HEK293 (cell line): ENCODE results near the gene PIGM.

Experiments
- GLI4 ChIP-seq: fragments of 450-650 bp; formaldehyde crosslinking; IDR thresholded peaks from 2 replicates; pipeline ENCODE4 v1.5.1; 2016; ENCODE audit warnings: missing biosample characterization, missing genetic modification characterization
- GLIS2 ChIP-seq: fragments of 450-650 bp; formaldehyde crosslinking; IDR thresholded peaks from 2 replicates; pipeline ENCODE4 v1.5.1; 2016; ENCODE audit warnings: missing biosample characterization, missing genetic modification characterization
- HOXD13 ChIP-seq: sonication (generic); formaldehyde crosslinking; IDR thresholded peaks from 2 replicates; pipeline ENCODE4 v1.8.0; 2022; ENCODE audit warnings: missing genetic modification reagents, borderline replicate concordance
- MEIS1 ChIP-seq: sonication (generic); formaldehyde crosslinking; IDR thresholded peaks from 2 replicates; pipeline ENCODE4 v1.8.1; 2022; ENCODE audit warnings: missing genetic modification reagents, mild to moderate bottlenecking, borderline replicate concordance
- OSR2 ChIP-seq: fragments of 450-650 bp; formaldehyde crosslinking; IDR thresholded peaks from 2 replicates; pipeline ENCODE4 v1.5.1; 2016; ENCODE audit warnings: missing biosample characterization, missing genetic modification characterization
- OVOL3 ChIP-seq: fragments of 450-650 bp; formaldehyde crosslinking; IDR thresholded peaks from 2 replicates; pipeline ENCODE4 v1.5.1; 2016; ENCODE audit warnings: missing biosample characterization, missing genetic modification characterization
- PRDM1 ChIP-seq: fragments of 450-650 bp; formaldehyde crosslinking; IDR thresholded peaks from 2 replicates; pipeline ENCODE4; 2016; ENCODE audit warnings: missing biosample characterization, missing genetic modification characterization
- SP7 ChIP-seq: fragments of 450-650 bp; formaldehyde crosslinking; IDR thresholded peaks from 2 replicates; pipeline ENCODE4 v1.5.1; 2016; ENCODE audit warnings: missing biosample characterization, missing genetic modification characterization
- WT1 ChIP-seq: fragments of 450-650 bp; formaldehyde crosslinking; IDR thresholded peaks from 2 replicates; pipeline ENCODE4 v1.5.1; 2016; ENCODE audit warnings: missing biosample characterization, missing genetic modification characterization
- ZEB2 ChIP-seq: fragments of 450-650 bp; formaldehyde crosslinking; IDR thresholded peaks from 2 replicates; pipeline ENCODE4 v1.5.1; 2016; ENCODE audit warnings: missing biosample characterization, missing genetic modification characterization
- ZNF112 ChIP-seq: fragments of 450-650 bp; formaldehyde crosslinking; IDR thresholded peaks from 2 replicates; pipeline ENCODE4 v1.5.0; 2017; ENCODE audit warnings: missing biosample characterization, missing genetic modification characterization
- ZNF221 ChIP-seq: fragments of 450-650 bp; formaldehyde crosslinking; IDR thresholded peaks from 2 replicates; pipeline ENCODE4 v1.5.1; 2017; ENCODE audit warnings: missing biosample characterization, missing genetic modification characterization, borderline replicate concordance
- ZNF239 ChIP-seq: fragments of 450-650 bp; formaldehyde crosslinking; IDR thresholded peaks from 2 replicates; pipeline ENCODE4 v1.5.1; 2016; ENCODE audit warnings: missing biosample characterization, missing genetic modification characterization
- ZNF366 ChIP-seq: fragments of 450-650 bp; formaldehyde crosslinking; conservative IDR thresholded peaks from 2 replicates; pipeline ENCODE4 v1.5.1; 2016; ENCODE audit warnings: missing biosample characterization, missing genetic modification characterization
- ZNF404 ChIP-seq: fragments of 450-650 bp; formaldehyde crosslinking; IDR thresholded peaks from 2 replicates; pipeline ENCODE4 v1.5.1; 2017; ENCODE audit warnings: missing biosample characterization, missing genetic modification characterization
- ZNF571 ChIP-seq: fragments of 450-650 bp; formaldehyde crosslinking; IDR thresholded peaks from 2 replicates; pipeline ENCODE4 v1.5.0; 2017; ENCODE audit warnings: missing biosample characterization, missing genetic modification characterization
- ZNF596 ChIP-seq: fragments of 450-650 bp; IDR thresholded peaks from 2 replicates; pipeline ENCODE4 v1.5.0; 2018; ENCODE audit warnings: missing biosample characterization, mild to moderate bottlenecking, missing genetic modification characterization, moderate library complexity
- ZNF600 ChIP-seq: fragments of 450-650 bp; formaldehyde crosslinking; IDR thresholded peaks from 2 replicates; pipeline ENCODE4 v1.5.1; 2016; ENCODE audit warnings: missing biosample characterization, missing genetic modification characterization
- ZNF621 ChIP-seq: fragments of 450-650 bp; formaldehyde crosslinking; IDR thresholded peaks from 2 replicates; pipeline ENCODE4 v1.5.1; 2017; ENCODE audit warnings: missing biosample characterization, missing genetic modification characterization
- ZNF658 ChIP-seq: fragments of 450-650 bp; formaldehyde crosslinking; IDR thresholded peaks from 2 replicates; pipeline ENCODE4; 2016; ENCODE audit warnings: missing biosample characterization, missing genetic modification characterization
- TF ChIP-seq, protein P1 (sequence below): fragments of 450-650 bp; formaldehyde crosslinking; IDR thresholded peaks from 2 replicates; pipeline ENCODE4 v1.5.1; 2016; ENCODE audit warnings: missing biosample characterization, missing genetic modification characterization, borderline replicate concordance
- TF ChIP-seq, protein P2 (sequence below): fragments of 450-650 bp; formaldehyde crosslinking; IDR thresholded peaks from 2 replicates; pipeline ENCODE4 v1.5.1; 2016; ENCODE audit warnings: missing biosample characterization, missing genetic modification characterization
- TF ChIP-seq, protein P3 (sequence below): fragments of 450-650 bp; formaldehyde crosslinking; IDR thresholded peaks from 2 replicates; pipeline ENCODE4 v1.5.1; 2016; ENCODE audit warnings: missing biosample characterization, missing genetic modification characterization
- TF ChIP-seq, protein P4 (sequence below): fragments of 450-650 bp; formaldehyde crosslinking; optimal IDR thresholded peaks from 2 replicates; pipeline ENCODE3; 2016; ENCODE audit warnings: missing biosample characterization, mild to moderate bottlenecking, missing genetic modification characterization
- TF ChIP-seq, protein P5 (sequence below): fragments of 450-650 bp; formaldehyde crosslinking; IDR thresholded peaks from 2 replicates; pipeline ENCODE4 v1.5.1; 2016; ENCODE audit warnings: missing biosample characterization, missing genetic modification characterization

Gene PIGM

DNA sequence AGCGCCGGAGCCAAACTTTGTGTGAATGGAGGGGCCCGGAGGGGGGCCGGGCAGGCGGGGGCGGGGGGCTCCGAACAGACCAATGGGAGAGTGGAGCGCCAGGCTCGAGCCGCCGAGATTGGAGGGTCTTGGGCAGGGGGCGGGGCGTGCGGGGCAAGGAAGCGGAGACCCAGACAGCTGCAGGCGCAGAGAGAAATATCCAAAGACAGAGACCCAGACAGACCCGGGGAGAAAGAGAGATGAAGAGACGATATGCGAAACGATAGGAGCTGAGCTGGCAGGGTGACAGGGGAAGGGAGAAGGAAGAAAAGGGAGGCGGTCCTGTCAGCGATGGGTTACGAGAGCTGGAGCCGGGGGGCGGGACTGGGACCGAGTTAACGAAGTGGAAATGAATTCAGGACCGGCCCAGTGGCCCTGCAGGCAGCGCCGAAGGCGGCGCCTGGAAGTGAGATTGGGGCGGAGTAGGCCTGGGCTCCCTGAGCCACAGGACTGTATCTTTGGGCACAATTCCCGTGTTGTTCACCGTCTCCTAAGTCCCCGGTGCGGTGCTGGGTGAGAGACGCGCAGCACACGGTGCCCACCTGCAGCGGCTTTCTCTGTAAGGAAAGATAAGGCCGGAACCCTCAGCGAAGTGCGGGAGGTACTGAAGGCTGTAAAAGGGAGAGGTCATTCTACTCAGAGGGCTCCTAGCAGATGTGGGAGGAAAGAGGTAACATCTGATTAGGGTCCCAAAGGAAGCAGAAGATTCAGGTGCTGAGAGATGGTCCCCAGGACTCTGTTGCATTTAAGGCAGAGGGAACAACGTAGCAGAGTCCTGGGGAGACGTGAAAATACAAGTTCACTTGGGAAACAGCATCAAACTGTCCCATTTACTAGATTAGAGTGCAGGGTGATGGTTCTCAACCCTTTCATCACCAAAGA lies 38.7 kb upstream of the PIGM start (continued):
- TF ChIP-seq, protein P1, sequence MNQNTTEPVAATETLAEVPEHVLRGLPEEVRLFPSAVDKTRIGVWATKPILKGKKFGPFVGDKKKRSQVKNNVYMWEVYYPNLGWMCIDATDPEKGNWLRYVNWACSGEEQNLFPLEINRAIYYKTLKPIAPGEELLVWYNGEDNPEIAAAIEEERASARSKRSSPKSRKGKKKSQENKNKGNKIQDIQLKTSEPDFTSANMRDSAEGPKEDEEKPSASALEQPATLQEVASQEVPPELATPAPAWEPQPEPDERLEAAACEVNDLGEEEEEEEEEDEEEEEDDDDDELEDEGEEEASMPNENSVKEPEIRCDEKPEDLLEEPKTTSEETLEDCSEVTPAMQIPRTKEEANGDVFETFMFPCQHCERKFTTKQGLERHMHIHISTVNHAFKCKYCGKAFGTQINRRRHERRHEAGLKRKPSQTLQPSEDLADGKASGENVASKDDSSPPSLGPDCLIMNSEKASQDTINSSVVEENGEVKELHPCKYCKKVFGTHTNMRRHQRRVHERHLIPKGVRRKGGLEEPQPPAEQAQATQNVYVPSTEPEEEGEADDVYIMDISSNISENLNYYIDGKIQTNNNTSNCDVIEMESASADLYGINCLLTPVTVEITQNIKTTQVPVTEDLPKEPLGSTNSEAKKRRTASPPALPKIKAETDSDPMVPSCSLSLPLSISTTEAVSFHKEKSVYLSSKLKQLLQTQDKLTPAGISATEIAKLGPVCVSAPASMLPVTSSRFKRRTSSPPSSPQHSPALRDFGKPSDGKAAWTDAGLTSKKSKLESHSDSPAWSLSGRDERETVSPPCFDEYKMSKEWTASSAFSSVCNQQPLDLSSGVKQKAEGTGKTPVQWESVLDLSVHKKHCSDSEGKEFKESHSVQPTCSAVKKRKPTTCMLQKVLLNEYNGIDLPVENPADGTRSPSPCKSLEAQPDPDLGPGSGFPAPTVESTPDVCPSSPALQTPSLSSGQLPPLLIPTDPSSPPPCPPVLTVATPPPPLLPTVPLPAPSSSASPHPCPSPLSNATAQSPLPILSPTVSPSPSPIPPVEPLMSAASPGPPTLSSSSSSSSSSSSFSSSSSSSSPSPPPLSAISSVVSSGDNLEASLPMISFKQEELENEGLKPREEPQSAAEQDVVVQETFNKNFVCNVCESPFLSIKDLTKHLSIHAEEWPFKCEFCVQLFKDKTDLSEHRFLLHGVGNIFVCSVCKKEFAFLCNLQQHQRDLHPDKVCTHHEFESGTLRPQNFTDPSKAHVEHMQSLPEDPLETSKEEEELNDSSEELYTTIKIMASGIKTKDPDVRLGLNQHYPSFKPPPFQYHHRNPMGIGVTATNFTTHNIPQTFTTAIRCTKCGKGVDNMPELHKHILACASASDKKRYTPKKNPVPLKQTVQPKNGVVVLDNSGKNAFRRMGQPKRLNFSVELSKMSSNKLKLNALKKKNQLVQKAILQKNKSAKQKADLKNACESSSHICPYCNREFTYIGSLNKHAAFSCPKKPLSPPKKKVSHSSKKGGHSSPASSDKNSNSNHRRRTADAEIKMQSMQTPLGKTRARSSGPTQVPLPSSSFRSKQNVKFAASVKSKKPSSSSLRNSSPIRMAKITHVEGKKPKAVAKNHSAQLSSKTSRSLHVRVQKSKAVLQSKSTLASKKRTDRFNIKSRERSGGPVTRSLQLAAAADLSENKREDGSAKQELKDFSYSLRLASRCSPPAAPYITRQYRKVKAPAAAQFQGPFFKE (tag by site-specific recombination) = no peak
- TF ChIP-seq PRDM1 (tag by site-specific recombination) (no peak), ZNF221 (tag by site-specific recombination) (no peak), ZNF366 (tag by site-specific recombination) (peak; percentile 55), ZNF571 (tag by site-specific recombination) (no peak), OSR2 (tag by site-specific recombination) (no peak), ZNF658 (tag by site-specific recombination) (no peak), GLI4 (no peak), WT1 (tag by site-specific recombination) (no peak), ZNF404 (tag by site-specific recombination) (no peak), MEIS1 (CRISPR knock-in tag) (no peak), ZNF239 (no peak), ZNF596 (tag by site-specific recombination) (no peak), ZNF600 (tag by site-specific recombination) (peak; percentile 46), GLIS2 (tag by site-specific recombination) (peak; percentile 20), HOXD13 (CRISPR knock-in tag) (no peak), ZNF112 (tag by site-specific recombination) (no peak), ZEB2 (tag by site-specific recombination) (no peak; the same call in 1 of the 2 replicates), SP7 (no peak; the same call in 1 of the 2 replicates), ZNF621 (tag by site-specific recombination) (no peak), OVOL3 (tag by site-specific recombination) (no peak)
- TF ChIP-seq, protein P2, sequence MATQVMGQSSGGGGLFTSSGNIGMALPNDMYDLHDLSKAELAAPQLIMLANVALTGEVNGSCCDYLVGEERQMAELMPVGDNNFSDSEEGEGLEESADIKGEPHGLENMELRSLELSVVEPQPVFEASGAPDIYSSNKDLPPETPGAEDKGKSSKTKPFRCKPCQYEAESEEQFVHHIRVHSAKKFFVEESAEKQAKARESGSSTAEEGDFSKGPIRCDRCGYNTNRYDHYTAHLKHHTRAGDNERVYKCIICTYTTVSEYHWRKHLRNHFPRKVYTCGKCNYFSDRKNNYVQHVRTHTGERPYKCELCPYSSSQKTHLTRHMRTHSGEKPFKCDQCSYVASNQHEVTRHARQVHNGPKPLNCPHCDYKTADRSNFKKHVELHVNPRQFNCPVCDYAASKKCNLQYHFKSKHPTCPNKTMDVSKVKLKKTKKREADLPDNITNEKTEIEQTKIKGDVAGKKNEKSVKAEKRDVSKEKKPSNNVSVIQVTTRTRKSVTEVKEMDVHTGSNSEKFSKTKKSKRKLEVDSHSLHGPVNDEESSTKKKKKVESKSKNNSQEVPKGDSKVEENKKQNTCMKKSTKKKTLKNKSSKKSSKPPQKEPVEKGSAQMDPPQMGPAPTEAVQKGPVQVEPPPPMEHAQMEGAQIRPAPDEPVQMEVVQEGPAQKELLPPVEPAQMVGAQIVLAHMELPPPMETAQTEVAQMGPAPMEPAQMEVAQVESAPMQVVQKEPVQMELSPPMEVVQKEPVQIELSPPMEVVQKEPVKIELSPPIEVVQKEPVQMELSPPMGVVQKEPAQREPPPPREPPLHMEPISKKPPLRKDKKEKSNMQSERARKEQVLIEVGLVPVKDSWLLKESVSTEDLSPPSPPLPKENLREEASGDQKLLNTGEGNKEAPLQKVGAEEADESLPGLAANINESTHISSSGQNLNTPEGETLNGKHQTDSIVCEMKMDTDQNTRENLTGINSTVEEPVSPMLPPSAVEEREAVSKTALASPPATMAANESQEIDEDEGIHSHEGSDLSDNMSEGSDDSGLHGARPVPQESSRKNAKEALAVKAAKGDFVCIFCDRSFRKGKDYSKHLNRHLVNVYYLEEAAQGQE (tag by site-specific recombination) = no peak
- TF ChIP-seq, protein P3, sequence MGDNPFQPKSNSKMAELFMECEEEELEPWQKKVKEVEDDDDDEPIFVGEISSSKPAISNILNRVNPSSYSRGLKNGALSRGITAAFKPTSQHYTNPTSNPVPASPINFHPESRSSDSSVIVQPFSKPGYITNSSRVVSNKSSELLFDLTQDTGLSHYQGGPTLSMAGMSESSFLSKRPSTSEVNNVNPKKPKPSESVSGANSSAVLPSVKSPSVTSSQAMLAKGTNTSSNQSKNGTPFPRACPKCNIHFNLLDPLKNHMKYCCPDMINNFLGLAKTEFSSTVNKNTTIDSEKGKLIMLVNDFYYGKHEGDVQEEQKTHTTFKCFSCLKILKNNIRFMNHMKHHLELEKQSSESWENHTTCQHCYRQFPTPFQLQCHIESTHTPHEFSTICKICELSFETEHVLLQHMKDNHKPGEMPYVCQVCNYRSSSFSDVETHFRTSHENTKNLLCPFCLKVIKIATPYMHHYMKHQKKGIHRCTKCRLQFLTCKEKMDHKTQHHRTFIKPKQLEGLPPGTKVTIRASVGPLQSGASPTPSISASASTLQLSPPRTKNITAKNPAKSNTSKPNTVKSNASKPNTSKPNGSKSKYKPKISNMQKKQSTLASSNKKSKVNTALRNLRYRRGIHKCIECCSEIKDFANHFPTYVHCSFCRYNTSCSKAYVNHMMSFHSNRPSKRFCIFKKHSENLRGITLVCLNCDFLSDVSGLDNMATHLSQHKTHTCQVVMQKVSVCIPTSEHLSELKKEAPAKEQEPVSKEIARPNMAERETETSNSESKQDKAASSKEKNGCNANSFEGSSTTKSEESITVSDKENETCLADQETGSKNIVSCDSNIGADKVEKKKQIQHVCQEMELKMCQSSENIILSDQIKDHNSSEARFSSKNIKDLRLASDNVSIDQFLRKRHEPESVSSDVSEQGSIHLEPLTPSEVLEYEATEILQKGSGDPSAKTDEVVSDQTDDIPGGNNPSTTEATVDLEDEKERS (tag by site-specific recombination) = no peak
- TF ChIP-seq, protein P4, sequence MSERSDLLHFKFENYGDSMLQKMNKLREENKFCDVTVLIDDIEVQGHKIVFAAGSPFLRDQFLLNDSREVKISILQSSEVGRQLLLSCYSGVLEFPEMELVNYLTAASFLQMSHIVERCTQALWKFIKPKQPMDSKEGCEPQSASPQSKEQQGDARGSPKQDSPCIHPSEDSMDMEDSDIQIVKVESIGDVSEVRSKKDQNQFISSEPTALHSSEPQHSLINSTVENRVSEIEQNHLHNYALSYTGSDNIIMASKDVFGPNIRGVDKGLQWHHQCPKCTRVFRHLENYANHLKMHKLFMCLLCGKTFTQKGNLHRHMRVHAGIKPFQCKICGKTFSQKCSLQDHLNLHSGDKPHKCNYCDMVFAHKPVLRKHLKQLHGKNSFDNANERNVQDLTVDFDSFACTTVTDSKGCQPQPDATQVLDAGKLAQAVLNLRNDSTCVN = no peak
- TF ChIP-seq, protein P5, sequence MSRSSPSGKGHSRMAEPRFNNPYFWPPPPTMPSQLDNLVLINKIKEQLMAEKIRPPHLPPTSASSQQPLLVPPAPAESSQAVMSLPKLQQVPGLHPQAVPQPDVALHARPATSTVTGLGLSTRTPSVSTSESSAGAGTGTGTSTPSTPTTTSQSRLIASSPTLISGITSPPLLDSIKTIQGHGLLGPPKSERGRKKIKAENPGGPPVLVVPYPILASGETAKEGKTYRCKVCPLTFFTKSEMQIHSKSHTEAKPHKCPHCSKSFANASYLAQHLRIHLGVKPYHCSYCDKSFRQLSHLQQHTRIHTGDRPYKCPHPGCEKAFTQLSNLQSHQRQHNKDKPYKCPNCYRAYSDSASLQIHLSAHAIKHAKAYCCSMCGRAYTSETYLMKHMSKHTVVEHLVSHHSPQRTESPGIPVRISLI (tag by site-specific recombination) = no peak
